Measurements from ENCODE around the gene DNAH8. TPM values are rescaled to one million over a fixed set of nuclear protein-coding genes. Genes with fewer than 3 reads are reported as not detected.

The DNAH8 gene
- total RNA-seq, 6 experiments from 2014 or later = not detected

- Mint-ChIP-seq H3K27me3 (ENCODE audit: insufficient read depth) (peaks cover 1% of the 10 kb centered on the region), H3K27ac (no peak overlapping the region), H3K9me3 (peaks cover 14% of the 10 kb centered on the region), H3K4me3 (no peak overlapping the region), H3K36me3 (ENCODE audit: low read depth) (no peaks in the 10 kb centered on the region; the same call in 1 of the 2 replicates), H3K4me1 (ENCODE audit: low read depth) (no peaks in the 10 kb centered on the region)
- TF ChIP-seq CTCF (IDR thresholded peaks at IDR 0.05) = no peak
- DNase-seq = no peak
Measured at GRCh38 chr6:39018103-39018502, 303.0 kb downstream of the DNAH8 start.

GRCh38 chr6:39020136-39020535 lies 305.0 kb downstream of the DNAH8 start:
- no peak for DNase-seq
- H3K27ac Mint-ChIP-seq = no peak overlapping the region
- H3K36me3 Mint-ChIP-seq (ENCODE audit: low read depth) = no peaks in the 10 kb centered on the region
- H3K4me3 Mint-ChIP-seq = no peak overlapping the region
- peaks cover 7% of the 10 kb centered on the region for H3K9me3 Mint-ChIP-seq
- H3K27me3 Mint-ChIP-seq (ENCODE audit: insufficient read depth) = no peaks in the 10 kb centered on the region; the same call in 1 of the 2 replicates
- no peaks in the 10 kb centered on the region for H3K4me1 Mint-ChIP-seq (ENCODE audit: low read depth)
- no peak for TF ChIP-seq CTCF (IDR thresholded peaks at IDR 0.05)

- no peak for TF ChIP-seq CTCF (IDR thresholded peaks at IDR 0.05)
- peaks cover 4% of the 10 kb centered on the region; the same call in 1 of the 2 replicates for H3K9me3 Mint-ChIP-seq
- no peak for DNase-seq
- no peaks in the 10 kb centered on the region for H3K36me3 Mint-ChIP-seq (ENCODE audit: low read depth)
- H3K4me1 Mint-ChIP-seq (ENCODE audit: low read depth) = no peaks in the 10 kb centered on the region
- no peak overlapping the region for H3K27ac Mint-ChIP-seq
- no peaks in the 10 kb centered on the region; the same call in 1 of the 2 replicates for H3K27me3 Mint-ChIP-seq (ENCODE audit: insufficient read depth)
- no peak overlapping the region for H3K4me3 Mint-ChIP-seq
Measured at GRCh38 chr6:39021041-39021440, 305.9 kb downstream of the DNAH8 start.

GRCh38 chr6:39021779-39022178 lies 306.7 kb downstream of the DNAH8 start:
- H3K27me3 Mint-ChIP-seq (ENCODE audit: insufficient read depth) = no peaks in the 10 kb centered on the region; the same call in 1 of the 2 replicates
- H3K4me3 Mint-ChIP-seq = no peak overlapping the region
- no peak for TF ChIP-seq CTCF (IDR thresholded peaks at IDR 0.05)
- no peak for DNase-seq
- H3K9me3 Mint-ChIP-seq = peaks cover 4% of the 10 kb centered on the region; the same call in 1 of the 2 replicates
- H3K4me1 Mint-ChIP-seq (ENCODE audit: low read depth) = no peaks in the 10 kb centered on the region
- no peaks in the 10 kb centered on the region for H3K36me3 Mint-ChIP-seq (ENCODE audit: low read depth)
- H3K27ac Mint-ChIP-seq = no peak overlapping the region

- Mint-ChIP-seq H3K4me1 (ENCODE audit: low read depth) (no peaks in the 10 kb centered on the region), H3K9me3 (peaks cover 10% of the 10 kb centered on the region), H3K27ac (no peak overlapping the region), H3K36me3 (ENCODE audit: low read depth) (peaks cover 4% of the 10 kb centered on the region; the same call in 1 of the 2 replicates), H3K4me3 (no peak overlapping the region), H3K27me3 (ENCODE audit: insufficient read depth) (peaks cover 2% of the 10 kb centered on the region)
- DNase-seq = no peak
- TF ChIP-seq CTCF (IDR thresholded peaks at IDR 0.05) = no peak
Measured at GRCh38 chr6:39026175-39026574, 311.1 kb downstream of the DNAH8 start.

Measured in HFFc6 (cell line).